A673 (cell line): ENCODE results near the gene ZNF483.

Source experiments
- EZH2 ChIP-seq: fragments of 200-600 bp; sonication (generic); IDR thresholded peaks from 2 replicates; pipeline ENCODE4 v1.6.1; 2017; ENCODE audit warnings: borderline replicate concordance, low read depth, mild to moderate bottlenecking, mixed read lengths, antibody characterized with exemption, low read length; ENCODE audit not compliant: poor library complexity, severe bottlenecking
- TF ChIP-seq, protein P1 (sequence below): fragments of 300-800, 200-600 bp; sonication (generic); conservative IDR thresholded peaks from 2 replicates; pipeline ENCODE4 v1.5.1; 2017; ENCODE audit warnings: low read depth, mild to moderate bottlenecking, antibody characterized with exemption, low read length, moderate library complexity, mixed read lengths

DNA sequence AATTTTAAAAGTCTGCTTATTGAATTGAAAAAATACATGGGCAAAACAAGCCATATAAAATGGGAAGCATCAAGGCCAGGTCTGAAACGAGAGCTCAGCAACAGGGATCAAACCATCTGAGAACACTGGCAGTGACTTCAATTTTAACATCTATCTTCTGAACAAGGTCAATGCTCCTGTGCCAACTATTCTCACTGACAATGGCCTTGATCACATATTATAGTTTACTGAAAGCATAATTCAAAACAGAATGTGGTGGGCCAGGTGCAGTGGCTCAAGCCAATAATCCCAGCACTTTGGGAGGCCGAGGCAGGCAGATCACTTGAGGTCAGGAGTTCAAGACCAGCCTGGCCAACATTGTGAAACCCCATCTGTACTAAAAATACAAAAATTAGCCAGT, 49.8 kb upstream of the ZNF483 start:
- TF ChIP-seq, protein P1, sequence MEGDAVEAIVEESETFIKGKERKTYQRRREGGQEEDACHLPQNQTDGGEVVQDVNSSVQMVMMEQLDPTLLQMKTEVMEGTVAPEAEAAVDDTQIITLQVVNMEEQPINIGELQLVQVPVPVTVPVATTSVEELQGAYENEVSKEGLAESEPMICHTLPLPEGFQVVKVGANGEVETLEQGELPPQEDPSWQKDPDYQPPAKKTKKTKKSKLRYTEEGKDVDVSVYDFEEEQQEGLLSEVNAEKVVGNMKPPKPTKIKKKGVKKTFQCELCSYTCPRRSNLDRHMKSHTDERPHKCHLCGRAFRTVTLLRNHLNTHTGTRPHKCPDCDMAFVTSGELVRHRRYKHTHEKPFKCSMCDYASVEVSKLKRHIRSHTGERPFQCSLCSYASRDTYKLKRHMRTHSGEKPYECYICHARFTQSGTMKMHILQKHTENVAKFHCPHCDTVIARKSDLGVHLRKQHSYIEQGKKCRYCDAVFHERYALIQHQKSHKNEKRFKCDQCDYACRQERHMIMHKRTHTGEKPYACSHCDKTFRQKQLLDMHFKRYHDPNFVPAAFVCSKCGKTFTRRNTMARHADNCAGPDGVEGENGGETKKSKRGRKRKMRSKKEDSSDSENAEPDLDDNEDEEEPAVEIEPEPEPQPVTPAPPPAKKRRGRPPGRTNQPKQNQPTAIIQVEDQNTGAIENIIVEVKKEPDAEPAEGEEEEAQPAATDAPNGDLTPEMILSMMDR: no peak
- no peak for TF ChIP-seq EZH2
